ENCODE data around the gene PDE7B.

The PDE7B gene

DNA sequence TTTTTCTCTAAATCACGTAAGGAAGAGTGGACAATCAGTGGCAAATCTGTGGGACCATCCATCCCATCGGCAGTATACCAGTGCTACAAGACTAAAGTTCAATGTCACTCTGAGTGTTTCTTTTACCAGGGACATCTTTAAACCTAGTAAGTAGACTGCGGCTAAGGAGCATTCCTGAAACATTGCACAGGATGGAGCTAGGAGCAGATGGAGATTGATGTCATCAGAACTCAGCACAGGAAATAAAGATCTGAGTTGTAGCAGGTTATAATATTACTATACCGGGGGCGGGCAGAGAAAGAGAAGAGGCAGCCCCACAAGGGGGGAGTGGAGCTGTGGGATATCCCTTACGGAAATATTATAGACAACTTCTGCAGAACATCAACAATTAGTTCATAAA is 236.5 kb downstream of the PDE7B start:
- no peaks in the 10 kb centered on the region for H3K27me3 ChIP-seq (ENCODE audit: insufficient read depth, low read length)
- no peak overlapping the region for H4K12ac ChIP-seq (ENCODE audit: low read depth, low read length)
- H2AK5ac ChIP-seq (ENCODE audit: low read length) = no peak overlapping the region
- no CpG with 5 or more reads among the region's 6 CpGs for WGBS (ENCODE audit: extremely low coverage, insufficient coverage, insufficient read length)
- DNase-seq = no peak
- no peak overlapping the region for H2AFZ ChIP-seq (ENCODE audit: insufficient read depth, low read length, poor library complexity)
- H3K4ac ChIP-seq (ENCODE audit: low read depth, low read length) = no peak overlapping the region
- no peaks in the 10 kb centered on the region for H3K79me1 ChIP-seq (ENCODE audit: low read length)
- H4K91ac ChIP-seq (ENCODE audit: low read depth, low read length) = no peak overlapping the region
- no peak overlapping the region for H3K27ac ChIP-seq (ENCODE audit: low read depth, low read length)
- no peaks in the 10 kb centered on the region for H3K36me3 ChIP-seq (ENCODE audit: control insufficient read depth in 1 of 2, insufficient read depth in 2 of 2, low read length in 2 of 2)
- H2BK120ac ChIP-seq (ENCODE audit: insufficient read depth, low read length, poor library complexity) = no peak overlapping the region
- H3K4me3 ChIP-seq (ENCODE audit: low read depth, low read length) = no peak overlapping the region
- no peaks in the 10 kb centered on the region for H3K4me1 ChIP-seq (ENCODE audit: control insufficient read depth in 1 of 2, insufficient read depth in 2 of 2, low read length in 2 of 2)
- H4K8ac ChIP-seq (ENCODE audit: low read depth, low read length) = no peak overlapping the region
- H3K4me2 ChIP-seq (ENCODE audit: low read length) = no peak overlapping the region
- H3K9me3 ChIP-seq (ENCODE audit: insufficient read depth, low read depth, low read length) = no peaks in the 10 kb centered on the region
- no peak overlapping the region for H3K23ac ChIP-seq (ENCODE audit: low read length)
- no peak overlapping the region for H3K14ac ChIP-seq (ENCODE audit: low read length)
- H3K79me2 ChIP-seq (ENCODE audit: control insufficient read depth, insufficient read depth, low read length, poor library complexity) = no peaks in the 10 kb centered on the region
- no peak overlapping the region for H3K9ac ChIP-seq (ENCODE audit: low read length)
- H2BK12ac ChIP-seq (ENCODE audit: low read length) = no peak overlapping the region
- no peak overlapping the region for H2BK5ac ChIP-seq (ENCODE audit: low read depth, low read length, poor library complexity)
- H3K18ac ChIP-seq (ENCODE audit: low read length) = no peak overlapping the region

DNA sequence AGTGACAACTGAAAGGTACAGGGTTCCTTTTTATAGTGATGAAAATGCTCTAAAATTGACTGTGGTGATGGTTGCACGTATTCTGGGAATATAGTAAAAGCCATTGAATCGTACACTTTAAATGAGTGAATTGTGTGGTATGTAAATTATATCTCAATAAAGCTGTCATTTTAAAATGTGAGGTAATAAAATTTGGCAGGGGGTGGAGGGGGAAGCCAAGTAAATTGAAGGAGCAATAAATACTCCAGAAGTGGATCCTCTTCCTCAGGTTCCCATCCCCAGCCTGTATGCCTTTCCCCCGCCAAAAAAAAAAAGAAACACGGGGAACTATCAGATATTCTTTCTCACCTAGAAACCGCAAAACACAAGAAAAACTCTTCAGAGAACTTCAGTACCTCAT is 237.2 kb downstream of the PDE7B start:
- Histone ChIP-seq H2AFZ (ENCODE audit: insufficient read depth, low read length, poor library complexity) (no peak overlapping the region), H2BK12ac (ENCODE audit: low read length) (no peak overlapping the region), H2BK5ac (ENCODE audit: low read depth, low read length, poor library complexity) (no peak overlapping the region), H3K4me3 (ENCODE audit: low read depth, low read length) (no peak overlapping the region), H3K18ac (ENCODE audit: low read length) (no peak overlapping the region), H4K8ac (ENCODE audit: low read depth, low read length) (no peak overlapping the region), H4K91ac (ENCODE audit: low read depth, low read length) (no peak overlapping the region), H3K27ac (ENCODE audit: low read depth, low read length) (no peak overlapping the region), H3K14ac (ENCODE audit: low read length) (no peak overlapping the region), H3K9me3 (ENCODE audit: insufficient read depth, low read depth, low read length) (no peaks in the 10 kb centered on the region), H3K9ac (ENCODE audit: low read length) (no peak overlapping the region), H3K79me2 (ENCODE audit: control insufficient read depth, insufficient read depth, low read length, poor library complexity) (no peaks in the 10 kb centered on the region), H3K4me1 (ENCODE audit: control insufficient read depth in 1 of 2, insufficient read depth in 2 of 2, low read length in 2 of 2) (no peaks in the 10 kb centered on the region), H3K79me1 (ENCODE audit: low read length) (no peaks in the 10 kb centered on the region), H3K23ac (ENCODE audit: low read length) (no peak overlapping the region), H2BK120ac (ENCODE audit: insufficient read depth, low read length, poor library complexity) (no peak overlapping the region), H4K12ac (ENCODE audit: low read depth, low read length) (no peak overlapping the region), H2AK5ac (ENCODE audit: low read length) (no peak overlapping the region), H3K27me3 (ENCODE audit: insufficient read depth, low read length) (no peaks in the 10 kb centered on the region), H3K4me2 (ENCODE audit: low read length) (no peak overlapping the region), H3K36me3 (ENCODE audit: control insufficient read depth in 1 of 2, insufficient read depth in 2 of 2, low read length in 2 of 2) (no peaks in the 10 kb centered on the region), H3K4ac (ENCODE audit: low read depth, low read length) (no peak overlapping the region)
- no CpG with 5 or more reads among the region's 5 CpGs for whole genome bisulfite sequencing (ENCODE audit: extremely low coverage, insufficient coverage, insufficient read length)
- DNase-seq = no peak

GRCh38 chr6:136089876-136090275 is 238.4 kb downstream of the PDE7B start:
- Histone ChIP-seq H4K8ac (ENCODE audit: low read depth, low read length) (no peak overlapping the region), H2BK120ac (ENCODE audit: insufficient read depth, low read length, poor library complexity) (no peak overlapping the region), H3K23ac (ENCODE audit: low read length) (no peak overlapping the region), H4K12ac (ENCODE audit: low read depth, low read length) (no peak overlapping the region), H2AK5ac (ENCODE audit: low read length) (no peak overlapping the region), H3K27me3 (ENCODE audit: insufficient read depth, low read length) (no peaks in the 10 kb centered on the region), H3K79me1 (ENCODE audit: low read length) (no peaks in the 10 kb centered on the region), H3K18ac (ENCODE audit: low read length) (no peak overlapping the region), H3K9ac (ENCODE audit: low read length) (no peak overlapping the region), H3K9me3 (ENCODE audit: insufficient read depth, low read depth, low read length) (peaks cover 3% of the 10 kb centered on the region), H3K27ac (ENCODE audit: low read depth, low read length) (no peak overlapping the region), H3K14ac (ENCODE audit: low read length) (no peak overlapping the region), H2BK5ac (ENCODE audit: low read depth, low read length, poor library complexity) (no peak overlapping the region), H4K91ac (ENCODE audit: low read depth, low read length) (no peak overlapping the region), H3K4ac (ENCODE audit: low read depth, low read length) (no peak overlapping the region), H3K4me2 (ENCODE audit: low read length) (no peak overlapping the region), H3K36me3 (ENCODE audit: control insufficient read depth in 1 of 2, insufficient read depth in 2 of 2, low read length in 2 of 2) (no peaks in the 10 kb centered on the region), H3K4me1 (ENCODE audit: control insufficient read depth in 1 of 2, insufficient read depth in 2 of 2, low read length in 2 of 2) (no peaks in the 10 kb centered on the region), H3K4me3 (ENCODE audit: low read depth, low read length) (no peak overlapping the region), H2BK12ac (ENCODE audit: low read length) (no peak overlapping the region), H3K79me2 (ENCODE audit: control insufficient read depth, insufficient read depth, low read length, poor library complexity) (no peaks in the 10 kb centered on the region), H2AFZ (ENCODE audit: insufficient read depth, low read length, poor library complexity) (no peak overlapping the region)
- WGBS (ENCODE audit: extremely low coverage, insufficient coverage, insufficient read length) = no CpG with 5 or more reads among the region's 6 CpGs
- DNase-seq = no peak

DNA sequence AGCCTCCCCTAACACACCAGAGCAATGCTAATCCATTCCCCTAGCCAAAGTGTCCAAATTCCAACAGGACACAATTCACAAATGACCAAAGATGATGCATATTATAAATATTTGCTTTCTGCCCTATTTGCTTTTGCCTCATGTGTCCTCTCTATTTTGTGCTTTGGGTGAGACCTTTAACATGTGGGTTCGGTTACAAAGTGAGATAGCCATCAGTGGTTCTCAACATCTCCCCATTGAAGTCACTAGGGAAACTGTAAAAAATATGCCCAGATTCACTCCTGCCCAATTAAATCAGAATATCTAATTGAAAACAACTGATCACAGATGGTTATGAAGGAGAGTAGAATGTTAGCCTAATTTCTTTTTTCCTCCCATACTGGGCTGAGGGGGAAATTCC is 239.4 kb downstream of the PDE7B start:
- H3K18ac ChIP-seq (ENCODE audit: low read length) = no peak overlapping the region
- H3K36me3 ChIP-seq (ENCODE audit: control insufficient read depth in 1 of 2, insufficient read depth in 2 of 2, low read length in 2 of 2) = no peaks in the 10 kb centered on the region
- H3K27ac ChIP-seq (ENCODE audit: low read depth, low read length) = no peak overlapping the region
- H3K4me2 ChIP-seq (ENCODE audit: low read length) = no peak overlapping the region
- H3K4me3 ChIP-seq (ENCODE audit: low read depth, low read length) = no peak overlapping the region
- H3K79me1 ChIP-seq (ENCODE audit: low read length) = no peaks in the 10 kb centered on the region
- H3K9ac ChIP-seq (ENCODE audit: low read length) = no peak overlapping the region
- WGBS (ENCODE audit: extremely low coverage, insufficient coverage, insufficient read length) = no CpG with 5 or more reads among the region's 1 CpG
- no peak overlapping the region for H3K23ac ChIP-seq (ENCODE audit: low read length)
- H2AFZ ChIP-seq (ENCODE audit: insufficient read depth, low read length, poor library complexity) = no peak overlapping the region
- no peak for DNase-seq
- H3K4ac ChIP-seq (ENCODE audit: low read depth, low read length) = no peak overlapping the region
- no peak overlapping the region for H2AK5ac ChIP-seq (ENCODE audit: low read length)
- H4K91ac ChIP-seq (ENCODE audit: low read depth, low read length) = no peak overlapping the region
- H3K4me1 ChIP-seq (ENCODE audit: control insufficient read depth in 1 of 2, insufficient read depth in 2 of 2, low read length in 2 of 2) = no peaks in the 10 kb centered on the region
- H2BK120ac ChIP-seq (ENCODE audit: insufficient read depth, low read length, poor library complexity) = no peak overlapping the region
- no peak overlapping the region for H3K14ac ChIP-seq (ENCODE audit: low read length)
- peaks cover 3% of the 10 kb centered on the region for H3K9me3 ChIP-seq (ENCODE audit: insufficient read depth, low read depth, low read length)
- H3K27me3 ChIP-seq (ENCODE audit: insufficient read depth, low read length) = no peaks in the 10 kb centered on the region
- H4K12ac ChIP-seq (ENCODE audit: low read depth, low read length) = no peak overlapping the region
- H2BK12ac ChIP-seq (ENCODE audit: low read length) = no peak overlapping the region
- H4K8ac ChIP-seq (ENCODE audit: low read depth, low read length) = no peak overlapping the region
- no peak overlapping the region for H2BK5ac ChIP-seq (ENCODE audit: low read depth, low read length, poor library complexity)
- no peaks in the 10 kb centered on the region for H3K79me2 ChIP-seq (ENCODE audit: control insufficient read depth, insufficient read depth, low read length, poor library complexity)
